Effector CD4-positive, alpha-beta T cell (primary cell): Measurements from ENCODE around the gene SMARCD1.
"Not testable (repeated sequence)": the region's sequence is repeated elsewhere in the genome, so short reads cannot be mapped to it uniquely, and the experiment has no call there.

Experiments used
- DNase-seq: peaks from one replicate; pipeline ENCODE4 v3.0.0-alpha.2; 2020

Gene SMARCD1

GRCh38 chr12:50148011-50148410, 62.9 kb downstream of the SMARCD1 start:
- not testable (repeated sequence) for DNase-seq

GRCh38 chr12:50149311-50149710, 64.2 kb downstream of the SMARCD1 start:
- DNase-seq = no peak
